PC-3 (cell line): ENCODE measurements around the gene KIF17. TPM values are rescaled to one million over a fixed set of nuclear protein-coding genes. Genes with fewer than 3 reads are reported as not detected.

Source experiments
- ATAC-seq: fragments of 200-7000 bp; cut with Tn5 transposase; 2 replicates; pipeline ENCODE4 v1.9.1; 2020; ENCODE audit warnings: mild to moderate bottlenecking, moderate library complexity
- BruUV-seq: library from RNA; stranded (reverse); fragments of 400-500 nt; replicated peaks from 2 replicates; lab custom pipeline; 2021; lab: Mats Ljungman, UMichigan
- CTCF ChIA-PET: fragments of 300-600 bp; sonication (Branson Sonifier 250); formaldehyde crosslinking; loops from one replicate; lab custom pipeline; 2022; ENCODE audit warnings: antibody characterized with exemption; lab: Charles Lee
- POLR2A ChIA-PET: fragments of 300-600 bp; sonication (Branson Sonifier 250); formaldehyde crosslinking; loops from one replicate; lab custom pipeline; 2022; ENCODE audit warnings: antibody characterized with exemption; ENCODE audit not compliant: unreplicated experiment; lab: Charles Lee
- DNase-seq: peaks from one replicate; pipeline ENCODE4 v3.0.0-alpha.2; 2015
- H2AFZ ChIP-seq: fragments of 300-600 bp; sonication (generic); 2 replicates; pipeline ENCODE4 v1.6.0; 2016; ENCODE audit warnings: antibody characterized with exemption, low read length
- H3F3A ChIP-seq: fragments of 300-600 bp; sonication (generic); one replicate; pipeline ENCODE4 v1.6.0; 2017; ENCODE audit warnings: antibody characterized with exemption, low read length, control low read depth, mild to moderate bottlenecking; ENCODE audit not compliant: unreplicated experiment
- H3K27ac ChIP-seq: fragments of 300-600 bp; sonication (generic); 2 replicates; pipeline ENCODE4 v1.5.1; 2016; ENCODE audit warnings: mild to moderate bottlenecking, low read length
- H3K27me3 ChIP-seq: fragments of 300-600 bp; sonication (generic); 2 replicates; pipeline ENCODE4 v1.6.1; 2016; ENCODE audit warnings: low read length, mixed read lengths
- H3K36me3 ChIP-seq: fragments of 300-600 bp; sonication (generic); 2 replicates; pipeline ENCODE4 v1.6.1; 2016; ENCODE audit warnings: low read depth, mixed run types, low read length, mixed read lengths
- H3K4me1 ChIP-seq: fragments of 300-600 bp; sonication (generic); 2 replicates; pipeline ENCODE4 v1.5.1; 2016; ENCODE audit warnings: low read length; ENCODE audit not compliant: insufficient read depth
- H3K4me2 ChIP-seq: fragments of 300-600 bp; sonication (generic); 2 replicates; pipeline ENCODE4 v1.6.0; 2016; ENCODE audit warnings: low read length
- H3K4me3 ChIP-seq: fragments of 300-600 bp; sonication (generic); 2 replicates; pipeline ENCODE4 v1.5.1; 2016; ENCODE audit warnings: mild to moderate bottlenecking, low read length, mixed read lengths
- H3K79me2 ChIP-seq: fragments of 300-600 bp; sonication (generic); 2 replicates; pipeline ENCODE4 v1.6.1; 2017; ENCODE audit warnings: low read length, mixed read lengths
- H3K9ac ChIP-seq: fragments of 300-600 bp; sonication (generic); 2 replicates; pipeline ENCODE4 v1.6.0; 2016; ENCODE audit warnings: mild to moderate bottlenecking, low read length
- H3K9me2 ChIP-seq: fragments of 300-600 bp; sonication (generic); replicated peaks from 2 replicates; pipeline ENCODE4 v1.6.1; 2016; ENCODE audit warnings: mixed run types, low read length, mixed read lengths
- H3K9me3 ChIP-seq: fragments of 300-600 bp; sonication (generic); 2 replicates; pipeline ENCODE4 v1.6.1; 2016; ENCODE audit warnings: low read length, mixed read lengths
- H4K20me1 ChIP-seq: fragments of 300-600 bp; sonication (generic); 2 replicates; pipeline ENCODE4 v1.6.1; 2016; ENCODE audit warnings: low read length, mixed read lengths
- EZH2 ChIP-seq: fragments of 300-600 bp; sonication (generic); IDR thresholded peaks from one replicate; pipeline ENCODE4 v1.6.1; 2017; ENCODE audit warnings: antibody characterized with exemption, mild to moderate bottlenecking, low read length; ENCODE audit not compliant: unreplicated experiment
- EZH2phosphoT487 ChIP-seq: fragments of 300-600 bp; sonication (generic); IDR thresholded peaks from 2 replicates; pipeline ENCODE4 v1.6.1; 2018; ENCODE audit warnings: mild to moderate bottlenecking, antibody characterized with exemption, low read length, borderline replicate concordance
- intact Hi-C: fragments of 100-400 bp; cut with micrococcal nuclease; formaldehyde crosslinking; loops from 2 replicates; pipeline ENCODE4 v1.9.0; 2023
- total RNA-seq: library from RNA; depleted of rRNA; stranded (reverse); fragments of >200 nt; gene quantifications from 2 replicates; pipeline ENCODE4 v1.2.3, GENCODE V29; 2014
- TF ChIP-seq, protein P1 (sequence below): fragments of 300-600 bp; sonication (generic); conservative IDR thresholded peaks from 2 replicates; pipeline ENCODE4 v1.5.1; 2017; ENCODE audit warnings: antibody characterized with exemption, low read depth, mild to moderate bottlenecking, low read length

KIF17 gene
- total RNA-seq, 1 experiment from 2014 or later: 0.33 TPM

GRCh38 chr1:20625176-20626097 lies 92.4 kb downstream of the KIF17 start:
- H3K27me3 ChIP-seq: no peaks in the 10 kb centered on the region
- ChIA-PET POLR2A (no interaction called here), CTCF (no interaction called here)
- TF ChIP-seq, protein P1, sequence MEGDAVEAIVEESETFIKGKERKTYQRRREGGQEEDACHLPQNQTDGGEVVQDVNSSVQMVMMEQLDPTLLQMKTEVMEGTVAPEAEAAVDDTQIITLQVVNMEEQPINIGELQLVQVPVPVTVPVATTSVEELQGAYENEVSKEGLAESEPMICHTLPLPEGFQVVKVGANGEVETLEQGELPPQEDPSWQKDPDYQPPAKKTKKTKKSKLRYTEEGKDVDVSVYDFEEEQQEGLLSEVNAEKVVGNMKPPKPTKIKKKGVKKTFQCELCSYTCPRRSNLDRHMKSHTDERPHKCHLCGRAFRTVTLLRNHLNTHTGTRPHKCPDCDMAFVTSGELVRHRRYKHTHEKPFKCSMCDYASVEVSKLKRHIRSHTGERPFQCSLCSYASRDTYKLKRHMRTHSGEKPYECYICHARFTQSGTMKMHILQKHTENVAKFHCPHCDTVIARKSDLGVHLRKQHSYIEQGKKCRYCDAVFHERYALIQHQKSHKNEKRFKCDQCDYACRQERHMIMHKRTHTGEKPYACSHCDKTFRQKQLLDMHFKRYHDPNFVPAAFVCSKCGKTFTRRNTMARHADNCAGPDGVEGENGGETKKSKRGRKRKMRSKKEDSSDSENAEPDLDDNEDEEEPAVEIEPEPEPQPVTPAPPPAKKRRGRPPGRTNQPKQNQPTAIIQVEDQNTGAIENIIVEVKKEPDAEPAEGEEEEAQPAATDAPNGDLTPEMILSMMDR: no peak
- no peak for TF ChIP-seq EZH2
- no peak for TF ChIP-seq EZH2phosphoT487
- H4K20me1 ChIP-seq: no peaks in the 10 kb centered on the region
- no peak overlapping the region for H2AFZ ChIP-seq
- H3K9me2 ChIP-seq: no peaks in the 10 kb centered on the region
- H3F3A ChIP-seq: no peaks in the 10 kb centered on the region
- intact Hi-C loops: no loop called here
- H3K4me1 ChIP-seq: no peaks in the 10 kb centered on the region
- no peak overlapping the region for H3K4me2 ChIP-seq
- ATAC-seq (no peak), DNase-seq (no peak)
- no peaks in the 10 kb centered on the region for H3K9me3 ChIP-seq
- no peak overlapping the region for H3K4me3 ChIP-seq
- BruUV-seq: no TSS peak
- H3K9ac ChIP-seq: no peak overlapping the region
- H3K36me3 ChIP-seq: no peaks in the 10 kb centered on the region
- H3K79me2 ChIP-seq: no peaks in the 10 kb centered on the region
- no peak overlapping the region for H3K27ac ChIP-seq

GRCh38 chr1:20624709-20625108 lies 93.1 kb downstream of the KIF17 start:
- no peaks in the 10 kb centered on the region for H4K20me1 ChIP-seq
- no peak for DNase-seq
- H3K4me1 ChIP-seq: no peaks in the 10 kb centered on the region
- H3K27ac ChIP-seq: no peak overlapping the region
- CTCF ChIA-PET: interaction anchor here (0.5 kb wide), 1 partner anchor 191 kb away, joined by 3 read pairs; no protein-coding TSS in a partner anchor
- H3K4me2 ChIP-seq: no peak overlapping the region
- no peaks in the 10 kb centered on the region for H3K79me2 ChIP-seq
- no peaks in the 10 kb centered on the region for H3K9me3 ChIP-seq
- no peaks in the 10 kb centered on the region for H3K36me3 ChIP-seq
- POLR2A ChIA-PET: no interaction called here
- H3K9me2 ChIP-seq: no peaks in the 10 kb centered on the region
- ATAC-seq: no peak
- H2AFZ ChIP-seq: no peak overlapping the region
- no peaks in the 10 kb centered on the region for H3K27me3 ChIP-seq
- intact Hi-C loops: no loop called here
- no peak overlapping the region for H3K4me3 ChIP-seq
- BruUV-seq: no TSS peak
- H3F3A ChIP-seq: no peaks in the 10 kb centered on the region
- no peak overlapping the region for H3K9ac ChIP-seq
- no peak for TF ChIP-seq EZH2
- TF ChIP-seq EZH2phosphoT487: no peak
- TF ChIP-seq, protein P1: no peak

GRCh38 chr1:20621012-20621411 lies 96.8 kb downstream of the KIF17 start:
- ATAC-seq: no peak
- H3K27me3 ChIP-seq: no peaks in the 10 kb centered on the region
- no peak overlapping the region for H3K9ac ChIP-seq
- H3K36me3 ChIP-seq: peaks cover 2% of the 10 kb centered on the region
- TF ChIP-seq, protein P1: no peak
- TF ChIP-seq EZH2 (no peak), EZH2phosphoT487 (no peak)
- no peaks in the 10 kb centered on the region for H4K20me1 ChIP-seq
- CTCF ChIA-PET: no interaction called here
- no peaks in the 10 kb centered on the region for H3K79me2 ChIP-seq
- no peaks in the 10 kb centered on the region for H3K9me3 ChIP-seq
- H3K4me2 ChIP-seq: no peak overlapping the region
- no peak for DNase-seq
- no TSS peak for BruUV-seq
- no peak overlapping the region for H2AFZ ChIP-seq
- intact Hi-C loops: no loop called here
- H3K4me3 ChIP-seq: no peak overlapping the region
- H3K4me1 ChIP-seq: peaks cover 4% of the 10 kb centered on the region; the same call in 1 of the 2 replicates
- POLR2A ChIA-PET: no interaction called here
- no peaks in the 10 kb centered on the region for H3F3A ChIP-seq
- no peaks in the 10 kb centered on the region for H3K9me2 ChIP-seq
- no peak overlapping the region for H3K27ac ChIP-seq
